ENCODE data around the gene NSD1. TPM values are rescaled to one million over a fixed set of nuclear protein-coding genes. Genes with fewer than 3 reads are reported as not detected.

NSD1 gene
- polyA plus RNA-seq, 1 donor (not counting 4 experiments of a cell fraction or from before 2014, with no cell fraction given), result 13.6 TPM

GRCh38 chr5:177328545-177329231, 195.1 kb downstream of the NSD1 start:
- no peaks in the 10 kb centered on the region for H3K79me2 ChIP-seq (ENCODE audit: control insufficient read depth, insufficient read depth, low read length)
- H3K4me2 ChIP-seq (ENCODE audit: control insufficient read depth, extremely low read depth, insufficient read depth, low read depth, low read length), result no peak overlapping the region
- dilution Hi-C loops (cut with MboI; ENCODE audit: extremely low pct_ligation_motif_present, low sequenced_read_pairs), result no loop called here
- no peak overlapping the region for H3K4me3 ChIP-seq (ENCODE audit: control insufficient read depth in 2 of 3, extremely low read depth in 1 of 3, insufficient read depth in 2 of 3, low read depth in 1 of 3, low read length in 3 of 3)
- H3K9me3 ChIP-seq (ENCODE audit: control insufficient read depth, low read depth, low read length), result no peaks in the 10 kb centered on the region
- H3K36me3 ChIP-seq (ENCODE audit: control insufficient read depth in 2 of 2, extremely low read depth in 1 of 2, insufficient read depth in 2 of 2, low read length in 2 of 2), result peaks cover 18 to 31% of the 10 kb centered on the region in 2 experiments
- no peaks in the 10 kb centered on the region for H3K27me3 ChIP-seq (ENCODE audit: control insufficient read depth, extremely low read depth, insufficient read depth, low read length)
- H4K20me1 ChIP-seq (ENCODE audit: control insufficient read depth, extremely low read depth, insufficient read depth, low read length), result no peaks in the 10 kb centered on the region
- no peak overlapping the region for H3K27ac ChIP-seq (ENCODE audit: control insufficient read depth, insufficient read depth, low read length)
- DNase-seq (ENCODE audit: low read depth, low spot score) (no peak), FAIRE-seq (no peak)
- no peak overlapping the region for H3K9ac ChIP-seq (ENCODE audit: control insufficient read depth, extremely low read depth, insufficient read depth, low read length)
- H2AFZ ChIP-seq (ENCODE audit: control insufficient read depth, low read length), result no peak overlapping the region
- no peak for TF ChIP-seq CTCF (optimal IDR thresholded peaks at IDR 0.05 in 1 of 3, IDR thresholded peaks at IDR 0.05 in 1 of 3, conservative IDR thresholded peaks at IDR 0.05 in 1 of 3; ENCODE audit: extremely low read depth in 1 of 3, insufficient read depth in 2 of 3, low read length in 3 of 3)
- TF ChIP-seq EZH2 (IDR thresholded peaks at IDR 0.05; ENCODE audit: low read length), result no peak
- H3K4me1 ChIP-seq (ENCODE audit: control insufficient read depth, extremely low read depth, insufficient read depth, low read length), result peaks cover 9% of the 10 kb centered on the region
- no peaks in the 10 kb centered on the region for H3K9me1 ChIP-seq (ENCODE audit: control insufficient read depth, extremely low read depth, insufficient read depth, low read length)

- H3K9me1 ChIP-seq (ENCODE audit: control insufficient read depth, extremely low read depth, insufficient read depth, low read length), result no peaks in the 10 kb centered on the region
- H4K20me1 ChIP-seq (ENCODE audit: control insufficient read depth, extremely low read depth, insufficient read depth, low read length), result no peaks in the 10 kb centered on the region
- H3K4me3 ChIP-seq (ENCODE audit: control insufficient read depth in 2 of 3, extremely low read depth in 1 of 3, insufficient read depth in 2 of 3, low read depth in 1 of 3, low read length in 3 of 3), result no peak overlapping the region
- H2AFZ ChIP-seq (ENCODE audit: control insufficient read depth, low read length), result no peak overlapping the region
- DNase-seq (ENCODE audit: low read depth, low spot score), result no peak
- dilution Hi-C loops (cut with MboI; ENCODE audit: extremely low pct_ligation_motif_present, low sequenced_read_pairs), result no loop called here
- FAIRE-seq, result no peak
- no peak overlapping the region for H3K9ac ChIP-seq (ENCODE audit: control insufficient read depth, extremely low read depth, insufficient read depth, low read length)
- no peaks in the 10 kb centered on the region for H3K9me3 ChIP-seq (ENCODE audit: control insufficient read depth, low read depth, low read length)
- no peaks in the 10 kb centered on the region for H3K79me2 ChIP-seq (ENCODE audit: control insufficient read depth, insufficient read depth, low read length)
- no peak overlapping the region for H3K27ac ChIP-seq (ENCODE audit: control insufficient read depth, insufficient read depth, low read length)
- no peaks in the 10 kb centered on the region for H3K27me3 ChIP-seq (ENCODE audit: control insufficient read depth, extremely low read depth, insufficient read depth, low read length)
- peaks cover 21 to 38% of the 10 kb centered on the region in 2 experiments for H3K36me3 ChIP-seq (ENCODE audit: control insufficient read depth in 2 of 2, extremely low read depth in 1 of 2, insufficient read depth in 2 of 2, low read length in 2 of 2)
- no peak for TF ChIP-seq CTCF (optimal IDR thresholded peaks at IDR 0.05 in 1 of 3, IDR thresholded peaks at IDR 0.05 in 1 of 3, conservative IDR thresholded peaks at IDR 0.05 in 1 of 3; ENCODE audit: extremely low read depth in 1 of 3, insufficient read depth in 2 of 3, low read length in 3 of 3)
- TF ChIP-seq EZH2 (IDR thresholded peaks at IDR 0.05; ENCODE audit: low read length), result no peak
- H3K4me1 ChIP-seq (ENCODE audit: control insufficient read depth, extremely low read depth, insufficient read depth, low read length), result peaks cover 9% of the 10 kb centered on the region
- H3K4me2 ChIP-seq (ENCODE audit: control insufficient read depth, extremely low read depth, insufficient read depth, low read depth, low read length), result no peak overlapping the region
Measured at GRCh38 chr5:177329883-177330282, 196.3 kb downstream of the NSD1 start.

All from keratinocyte (primary cell).